Loucy (cell line): ENCODE measurements around the gene RAB41.

Experiments used
- EZH2phosphoT487 ChIP-seq: fragments of 200-600 bp; IDR thresholded peaks from 2 replicates; pipeline ENCODE4 v1.6.1; 2018; ENCODE audit warnings: antibody characterized with exemption, mild to moderate bottlenecking, moderate library complexity, borderline replicate concordance
- TF ChIP-seq, protein P1 (sequence below): fragments of 200-600 bp; sonication (generic); conservative IDR thresholded peaks from 2 replicates; pipeline ENCODE4 v1.5.1; 2014; ENCODE audit warnings: mild to moderate bottlenecking, antibody characterized with exemption, low read length

DNA sequence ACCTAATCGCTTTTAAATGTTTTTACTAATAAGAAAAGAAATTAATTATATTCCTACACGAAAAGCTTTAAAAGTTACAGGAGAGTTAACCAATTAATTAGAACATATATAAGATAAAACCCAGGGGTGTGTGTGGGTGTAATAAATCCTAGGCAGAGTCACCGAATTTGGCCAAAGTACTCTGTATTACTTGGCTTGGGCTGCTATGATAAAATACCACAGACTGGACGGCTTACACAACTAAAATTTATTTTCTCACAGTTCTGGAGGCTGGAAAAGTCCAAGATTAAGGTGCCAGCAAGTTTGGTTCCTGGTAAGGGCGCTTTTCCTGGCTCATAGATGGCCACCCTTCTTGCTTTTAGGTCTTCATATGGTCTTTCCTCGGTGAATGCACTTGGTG, 37.1 kb upstream of the RAB41 start:
- TF ChIP-seq, protein P1, sequence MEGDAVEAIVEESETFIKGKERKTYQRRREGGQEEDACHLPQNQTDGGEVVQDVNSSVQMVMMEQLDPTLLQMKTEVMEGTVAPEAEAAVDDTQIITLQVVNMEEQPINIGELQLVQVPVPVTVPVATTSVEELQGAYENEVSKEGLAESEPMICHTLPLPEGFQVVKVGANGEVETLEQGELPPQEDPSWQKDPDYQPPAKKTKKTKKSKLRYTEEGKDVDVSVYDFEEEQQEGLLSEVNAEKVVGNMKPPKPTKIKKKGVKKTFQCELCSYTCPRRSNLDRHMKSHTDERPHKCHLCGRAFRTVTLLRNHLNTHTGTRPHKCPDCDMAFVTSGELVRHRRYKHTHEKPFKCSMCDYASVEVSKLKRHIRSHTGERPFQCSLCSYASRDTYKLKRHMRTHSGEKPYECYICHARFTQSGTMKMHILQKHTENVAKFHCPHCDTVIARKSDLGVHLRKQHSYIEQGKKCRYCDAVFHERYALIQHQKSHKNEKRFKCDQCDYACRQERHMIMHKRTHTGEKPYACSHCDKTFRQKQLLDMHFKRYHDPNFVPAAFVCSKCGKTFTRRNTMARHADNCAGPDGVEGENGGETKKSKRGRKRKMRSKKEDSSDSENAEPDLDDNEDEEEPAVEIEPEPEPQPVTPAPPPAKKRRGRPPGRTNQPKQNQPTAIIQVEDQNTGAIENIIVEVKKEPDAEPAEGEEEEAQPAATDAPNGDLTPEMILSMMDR = no peak
- TF ChIP-seq EZH2phosphoT487 = no peak
